HepG2 (cell line): ENCODE results near the gene COL18A1. TPM values are rescaled to one million over a fixed set of nuclear protein-coding genes. Genes with fewer than 3 reads are reported as not detected.

Experiments used
- EZH2 ChIP-seq: conservative IDR thresholded peaks from 2 replicates; pipeline ENCODE4 v1.6.1; 2012; ENCODE audit warnings: mild to moderate bottlenecking, low read depth, low read length, moderate library complexity
- FIP1L1 ChIP-seq: fragments of 200-400 bp; formaldehyde crosslinking; IDR thresholded peaks from 2 replicates; pipeline ENCODE4 v1.6.1; 2018; ENCODE audit warnings: low read depth, mild to moderate bottlenecking, low read length, moderate library complexity, borderline replicate concordance; ENCODE audit not compliant: insufficient read depth
- KLF9 ChIP-seq: IDR thresholded peaks from 2 replicates; pipeline ENCODE4 v1.6.1; 2016; ENCODE audit warnings: low read depth
- MEIS2 ChIP-seq: sonication (generic); formaldehyde crosslinking; IDR thresholded peaks from 2 replicates; pipeline ENCODE4 v1.9.0; 2021; ENCODE audit warnings: mild to moderate bottlenecking, missing genetic modification reagents
- NCOA1 ChIP-seq: sonication (generic); formaldehyde crosslinking; IDR thresholded peaks from 2 replicates; pipeline ENCODE4 v1.9.0; 2021; ENCODE audit warnings: missing genetic modification reagents
- NFYB ChIP-seq: sonication (generic); formaldehyde crosslinking; IDR thresholded peaks from 2 replicates; pipeline ENCODE4 v1.4.0; 2020; ENCODE audit warnings: missing genetic modification reagents
- NKX3-1 ChIP-seq: sonication (generic); formaldehyde crosslinking; IDR thresholded peaks from 2 replicates; pipeline ENCODE4 v1.5.0; 2020; ENCODE audit warnings: missing genetic modification reagents
- SP4 ChIP-seq: sonication (generic); formaldehyde crosslinking; IDR thresholded peaks from 2 replicates; pipeline ENCODE4 v1.8.1; 2023; ENCODE audit warnings: mild to moderate bottlenecking, missing genetic modification reagents
- SP5 ChIP-seq: IDR thresholded peaks from 2 replicates; pipeline ENCODE4 v1.6.1; 2016; ENCODE audit warnings: low read depth, borderline replicate concordance
- ZNF17 ChIP-seq: sonication (generic); formaldehyde crosslinking; IDR thresholded peaks from 2 replicates; pipeline ENCODE4 v1.5.0; 2020; ENCODE audit warnings: mild to moderate bottlenecking, missing genetic modification reagents
- ZNF256 ChIP-seq: sonication (generic); formaldehyde crosslinking; conservative IDR thresholded peaks from 2 replicates; pipeline ENCODE4 v1.4.0; 2020; ENCODE audit warnings: missing genetic modification reagents
- ZNF556 ChIP-seq: sonication (generic); formaldehyde crosslinking; IDR thresholded peaks from 2 replicates; pipeline ENCODE4 v1.4.0; 2020; ENCODE audit warnings: mild to moderate bottlenecking, missing genetic modification reagents, borderline replicate concordance
- ZSCAN25 ChIP-seq: sonication (generic); formaldehyde crosslinking; IDR thresholded peaks from 2 replicates; pipeline ENCODE4 v1.8.0; 2022; ENCODE audit warnings: mild to moderate bottlenecking, missing genetic modification reagents
- polyA plus RNA-seq, 8 experiments: library from polyadenylated mRNA; depleted of rRNA in 3 of 8; stranded (reverse) in 7 of 8; unstranded in 1 of 8; fragments of >200 nt; fragmentation: Illumina TruSeq in 4 of 8; extraction: Trizol in 4 of 8; gene quantifications; 2 replicates each; pipeline versions ENCODE4 v1.2.1 to v1.2.3, GENCODE V29; 2011 to 2016; ENCODE audit warnings: low read depth in 4 of 8, missing spikeins in 1 of 8, mixed read lengths in 1 of 8; ENCODE audit not compliant: insufficient read depth in 1 of 8
- total RNA-seq, 5 experiments: library from RNA; depleted of rRNA; stranded (reverse); fragments of >200 nt; fragmentation: Illumina TruSeq; extraction: Trizol; gene quantifications; 2 replicates each; pipeline ENCODE4 v1.2.3, GENCODE V29; 2016; ENCODE audit warnings: low read depth in 1 of 5
- TF ChIP-seq, protein P1 (sequence below): sonication (generic); formaldehyde crosslinking; IDR thresholded peaks from 2 replicates; pipeline ENCODE4 v1.8.1; 2022; ENCODE audit warnings: mild to moderate bottlenecking, missing genetic modification reagents
- TF ChIP-seq, protein P2 (sequence below): sonication (generic); formaldehyde crosslinking; IDR thresholded peaks from 2 replicates; pipeline ENCODE4 v1.8.1; 2022; ENCODE audit warnings: low read depth, mild to moderate bottlenecking, missing genetic modification reagents
- TF ChIP-seq, protein P3 (sequence below): IDR thresholded peaks from 2 replicates; pipeline ENCODE4 v1.6.1; 2016
- TF ChIP-seq, protein P4 (sequence below): sonication (generic); formaldehyde crosslinking; IDR thresholded peaks from 2 replicates; pipeline ENCODE4 v1.4.0; 2020; ENCODE audit warnings: mild to moderate bottlenecking, missing genetic modification reagents

The COL18A1 gene
- total and polyA plus RNA-seq, 2 of the 13 experiments (the other 11 are each of a cell fraction or from before 2014, with no cell fraction given) = 79.0 to 102 TPM

DNA sequence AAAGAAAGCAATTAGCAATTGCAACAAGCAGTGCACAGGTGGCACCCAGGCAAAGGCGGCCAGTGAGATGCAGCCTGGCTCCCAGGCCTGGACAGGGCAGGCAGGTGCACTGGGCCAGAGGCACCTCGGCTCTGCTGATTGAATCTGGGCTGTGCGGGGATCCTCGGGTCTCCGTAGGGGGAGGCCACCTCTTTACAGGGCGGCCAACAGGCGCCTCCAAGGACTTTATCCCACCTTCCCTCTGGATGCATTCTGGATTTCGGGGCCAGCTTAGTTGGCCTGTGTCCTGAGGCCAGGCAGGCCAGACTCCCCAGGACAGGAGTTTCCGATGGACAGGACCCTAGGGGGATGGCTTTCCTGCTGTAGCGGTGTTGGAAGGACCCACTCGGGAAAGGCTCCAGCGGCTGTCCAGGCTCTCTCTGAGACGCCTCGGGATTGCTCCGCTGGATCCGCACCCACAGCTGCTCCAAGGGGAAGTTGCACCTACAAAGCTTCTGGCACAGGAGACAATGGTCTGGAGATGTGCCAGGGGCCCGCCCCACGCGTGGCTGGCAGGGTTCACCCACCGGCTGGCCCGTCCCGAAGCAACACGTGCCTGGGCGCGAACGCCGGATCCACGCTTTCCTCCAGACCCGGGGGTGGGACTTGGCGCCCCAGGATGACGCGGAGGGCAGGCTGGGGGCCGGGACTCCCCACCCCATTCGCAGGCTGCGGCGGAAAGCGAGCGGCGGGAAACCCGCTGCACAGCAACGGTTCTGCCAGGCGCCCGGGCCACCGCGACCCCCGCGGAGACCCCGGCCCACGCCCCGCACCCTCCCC lies 136.5 kb downstream of the COL18A1 start (continued):
- TF ChIP-seq, protein P1, sequence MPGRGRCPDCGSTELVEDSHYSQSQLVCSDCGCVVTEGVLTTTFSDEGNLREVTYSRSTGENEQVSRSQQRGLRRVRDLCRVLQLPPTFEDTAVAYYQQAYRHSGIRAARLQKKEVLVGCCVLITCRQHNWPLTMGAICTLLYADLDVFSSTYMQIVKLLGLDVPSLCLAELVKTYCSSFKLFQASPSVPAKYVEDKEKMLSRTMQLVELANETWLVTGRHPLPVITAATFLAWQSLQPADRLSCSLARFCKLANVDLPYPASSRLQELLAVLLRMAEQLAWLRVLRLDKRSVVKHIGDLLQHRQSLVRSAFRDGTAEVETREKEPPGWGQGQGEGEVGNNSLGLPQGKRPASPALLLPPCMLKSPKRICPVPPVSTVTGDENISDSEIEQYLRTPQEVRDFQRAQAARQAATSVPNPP (CRISPR knock-in tag) = no peak
- no peak; the same call in 1 of the 2 replicates for TF ChIP-seq NFYB (CRISPR knock-in tag)
- no peak for TF ChIP-seq ZNF256 (CRISPR knock-in tag)
- no peak for TF ChIP-seq MEIS2
- TF ChIP-seq, protein P2, sequence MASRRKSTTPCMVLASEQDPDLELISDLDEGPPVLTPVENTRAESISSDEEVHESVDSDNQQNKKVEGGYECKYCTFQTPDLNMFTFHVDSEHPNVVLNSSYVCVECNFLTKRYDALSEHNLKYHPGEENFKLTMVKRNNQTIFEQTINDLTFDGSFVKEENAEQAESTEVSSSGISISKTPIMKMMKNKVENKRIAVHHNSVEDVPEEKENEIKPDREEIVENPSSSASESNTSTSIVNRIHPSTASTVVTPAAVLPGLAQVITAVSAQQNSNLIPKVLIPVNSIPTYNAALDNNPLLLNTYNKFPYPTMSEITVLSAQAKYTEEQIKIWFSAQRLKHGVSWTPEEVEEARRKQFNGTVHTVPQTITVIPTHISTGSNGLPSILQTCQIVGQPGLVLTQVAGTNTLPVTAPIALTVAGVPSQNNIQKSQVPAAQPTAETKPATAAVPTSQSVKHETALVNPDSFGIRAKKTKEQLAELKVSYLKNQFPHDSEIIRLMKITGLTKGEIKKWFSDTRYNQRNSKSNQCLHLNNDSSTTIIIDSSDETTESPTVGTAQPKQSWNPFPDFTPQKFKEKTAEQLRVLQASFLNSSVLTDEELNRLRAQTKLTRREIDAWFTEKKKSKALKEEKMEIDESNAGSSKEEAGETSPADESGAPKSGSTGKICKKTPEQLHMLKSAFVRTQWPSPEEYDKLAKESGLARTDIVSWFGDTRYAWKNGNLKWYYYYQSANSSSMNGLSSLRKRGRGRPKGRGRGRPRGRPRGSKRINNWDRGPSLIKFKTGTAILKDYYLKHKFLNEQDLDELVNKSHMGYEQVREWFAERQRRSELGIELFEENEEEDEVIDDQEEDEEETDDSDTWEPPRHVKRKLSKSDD (CRISPR knock-in tag) = no peak
- no peak for TF ChIP-seq EZH2
- TF ChIP-seq NKX3-1 (CRISPR knock-in tag) = 0 out of 2 replicates have a peak, but pooled peaks have one; percentile 24
- peak; percentile 44; the same call in 1 of the 2 replicates for TF ChIP-seq SP5
- no peak for TF ChIP-seq ZNF17 (CRISPR knock-in tag)
- TF ChIP-seq SP4 (CRISPR knock-in tag) = 0 out of 2 replicates have a peak, but pooled peaks have one; percentile 51
- TF ChIP-seq, protein P3, sequence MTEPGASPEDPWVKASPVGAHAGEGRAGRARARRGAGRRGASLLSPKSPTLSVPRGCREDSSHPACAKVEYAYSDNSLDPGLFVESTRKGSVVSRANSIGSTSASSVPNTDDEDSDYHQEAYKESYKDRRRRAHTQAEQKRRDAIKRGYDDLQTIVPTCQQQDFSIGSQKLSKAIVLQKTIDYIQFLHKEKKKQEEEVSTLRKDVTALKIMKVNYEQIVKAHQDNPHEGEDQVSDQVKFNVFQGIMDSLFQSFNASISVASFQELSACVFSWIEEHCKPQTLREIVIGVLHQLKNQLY (CRISPR knock-in tag) = 0 out of 2 replicates have a peak, but pooled peaks have one; percentile 24
- 0 out of 2 replicates have a peak, but pooled peaks have one; percentile 57 for TF ChIP-seq KLF9 (CRISPR knock-in tag)
- TF ChIP-seq FIP1L1 = no peak
- no peak for TF ChIP-seq ZSCAN25 (CRISPR knock-in tag)
- no peak for TF ChIP-seq ZNF556 (CRISPR knock-in tag)
- no peak for TF ChIP-seq NCOA1 (CRISPR knock-in tag)
- TF ChIP-seq, protein P4, sequence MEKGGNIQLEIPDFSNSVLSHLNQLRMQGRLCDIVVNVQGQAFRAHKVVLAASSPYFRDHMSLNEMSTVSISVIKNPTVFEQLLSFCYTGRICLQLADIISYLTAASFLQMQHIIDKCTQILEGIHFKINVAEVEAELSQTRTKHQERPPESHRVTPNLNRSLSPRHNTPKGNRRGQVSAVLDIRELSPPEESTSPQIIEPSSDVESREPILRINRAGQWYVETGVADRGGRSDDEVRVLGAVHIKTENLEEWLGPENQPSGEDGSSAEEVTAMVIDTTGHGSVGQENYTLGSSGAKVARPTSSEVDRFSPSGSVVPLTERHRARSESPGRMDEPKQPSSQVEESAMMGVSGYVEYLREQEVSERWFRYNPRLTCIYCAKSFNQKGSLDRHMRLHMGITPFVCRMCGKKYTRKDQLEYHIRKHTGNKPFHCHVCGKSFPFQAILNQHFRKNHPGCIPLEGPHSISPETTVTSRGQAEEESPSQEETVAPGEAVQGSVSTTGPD (CRISPR knock-in tag) = no peak
